KG1 (cell line): ENCODE measurements around the gene PRR33.

ENCODE experiments used
- DNase-seq: peaks from one replicate; lab custom pipeline; 2025; lab: John Stamatoyannopoulos, UW

PRR33 gene

DNA sequence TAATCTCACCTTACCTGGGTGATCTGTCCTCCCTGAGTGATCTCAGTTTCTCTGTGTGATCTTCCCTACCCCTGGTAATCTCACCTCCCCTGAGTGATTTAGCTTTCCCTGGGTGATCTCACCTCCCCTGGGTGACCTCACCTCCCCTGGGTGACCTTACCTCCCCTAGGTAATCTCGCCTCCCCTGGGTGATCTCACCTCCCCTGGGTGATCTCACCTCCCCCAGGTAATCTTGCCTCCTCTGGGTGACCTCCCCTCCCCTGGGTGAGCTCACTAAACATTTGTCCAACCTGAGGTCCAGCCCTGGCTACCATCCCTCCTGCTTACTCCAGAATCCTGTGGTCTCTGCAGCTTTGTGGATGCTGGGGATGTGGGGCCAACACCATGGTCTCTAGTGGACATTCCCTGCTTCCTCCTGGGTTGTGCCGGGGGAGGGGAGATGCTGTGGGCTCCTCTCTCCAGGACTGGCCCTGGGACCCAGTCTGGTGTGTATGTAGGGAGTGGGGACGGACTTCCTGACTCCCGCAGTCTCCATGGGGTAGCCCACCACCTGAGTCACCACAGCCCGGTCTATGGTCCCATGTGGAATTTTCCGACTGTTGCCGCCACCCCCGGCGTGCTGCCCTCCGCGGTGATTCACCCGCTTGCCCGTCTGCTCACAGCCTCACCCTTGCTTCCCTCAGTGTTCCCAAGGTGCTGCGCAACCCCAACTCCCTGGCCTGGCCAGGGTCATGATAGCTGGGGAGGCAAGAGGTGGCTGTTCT is 28.9 kb downstream of the PRR33 start:
- DNase-seq: no peak

DNA sequence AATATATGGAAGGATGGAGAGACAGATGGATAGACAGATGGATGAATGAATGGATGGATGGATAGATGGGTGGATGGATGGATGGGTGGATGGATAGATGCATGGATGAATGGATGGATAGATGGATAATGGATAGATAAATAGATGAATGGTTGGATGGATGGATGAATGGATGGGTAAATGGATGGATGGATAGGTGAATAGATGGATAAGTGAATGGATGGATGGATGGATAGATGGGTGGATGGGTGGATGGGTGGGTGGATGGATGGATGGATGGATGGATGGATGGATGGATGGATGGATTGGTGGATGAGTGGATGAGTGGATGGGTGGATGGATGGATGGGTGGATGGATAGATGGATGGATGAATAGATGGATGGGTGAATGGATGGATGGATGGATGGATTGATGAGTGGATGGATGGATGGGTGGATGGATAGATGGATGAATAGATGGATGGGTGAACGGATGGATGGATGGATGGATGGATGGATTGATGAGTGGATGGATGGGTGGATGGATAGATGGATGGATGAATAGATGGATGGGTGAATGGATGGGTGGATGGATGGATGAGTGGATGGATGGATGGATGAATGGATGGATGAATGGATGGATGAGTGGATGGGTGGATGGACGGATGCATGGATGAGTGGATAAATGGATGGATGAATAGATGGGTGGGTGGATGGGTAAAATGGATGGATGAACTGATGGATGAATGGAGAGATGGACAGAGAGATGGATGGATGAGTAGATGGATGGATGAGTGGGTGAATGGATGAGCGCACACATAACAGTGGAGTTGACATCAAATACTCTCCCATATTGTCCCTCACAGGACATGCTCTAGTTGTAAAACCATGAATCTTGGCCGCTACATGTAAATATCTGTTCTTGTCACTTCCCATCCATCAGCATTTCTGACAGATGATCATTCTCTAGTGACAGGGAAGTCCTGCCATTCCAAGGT is 30.0 kb downstream of the PRR33 start:
- no peak for DNase-seq

DNA sequence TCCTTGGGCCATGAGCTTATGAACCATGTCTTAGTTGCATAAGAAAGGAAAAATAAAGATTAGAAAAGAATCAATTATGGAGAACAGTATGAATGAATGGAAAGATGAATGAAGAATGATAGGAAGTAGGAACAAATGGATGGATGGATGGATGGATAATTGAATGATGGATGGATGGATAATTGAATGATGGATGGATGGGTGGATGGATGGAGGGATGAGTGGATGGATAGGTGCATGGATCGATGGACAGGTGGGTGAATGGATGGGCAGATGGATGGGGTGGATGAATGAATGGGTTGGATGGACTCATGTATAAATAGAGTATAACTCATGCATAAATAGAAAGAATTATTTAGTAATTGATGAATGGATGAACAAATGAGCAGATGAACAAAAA is 31.6 kb downstream of the PRR33 start:
- DNase-seq: no peak

DNA sequence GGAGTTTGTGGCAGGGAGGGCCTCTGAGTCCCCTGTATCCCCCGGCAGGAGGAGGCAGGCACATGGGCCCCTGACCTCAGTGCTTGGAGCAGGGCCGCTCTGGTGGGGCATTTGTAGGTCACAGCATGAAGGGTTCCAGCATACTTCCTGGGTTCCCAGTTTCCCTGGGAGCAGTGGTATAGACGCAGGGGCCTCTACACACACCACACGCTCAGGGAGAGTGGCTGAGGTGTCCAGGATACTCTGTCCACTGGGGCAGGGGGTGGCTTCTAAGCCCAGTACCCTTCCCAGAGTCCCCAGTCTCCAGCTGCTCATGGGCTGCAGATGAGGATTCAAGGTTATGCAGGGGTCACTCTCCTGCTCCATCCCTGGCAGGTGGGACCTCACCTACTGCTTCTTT is 32.7 kb downstream of the PRR33 start:
- no peak for DNase-seq

DNA sequence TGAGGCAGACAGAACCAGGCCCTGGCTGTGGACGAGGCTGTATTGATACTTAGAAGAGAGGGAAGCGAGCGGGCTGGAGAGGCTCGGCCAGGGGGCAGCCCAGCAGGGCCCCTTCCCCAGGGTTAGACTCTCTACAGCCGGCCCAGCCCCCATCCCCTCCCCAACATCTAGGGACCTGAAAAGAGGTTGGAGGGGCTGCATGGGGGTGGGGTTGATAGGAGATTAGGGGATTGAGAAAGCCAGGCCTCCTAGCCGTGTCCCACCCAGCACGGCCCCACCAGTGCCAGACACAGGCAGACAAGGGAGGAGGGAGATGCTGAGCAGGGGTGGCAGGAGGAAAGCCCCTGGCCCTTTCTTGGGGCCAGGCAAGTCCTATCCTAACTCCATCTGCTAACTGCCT is 33.1 kb downstream of the PRR33 start:
- DNase-seq: no peak

DNA sequence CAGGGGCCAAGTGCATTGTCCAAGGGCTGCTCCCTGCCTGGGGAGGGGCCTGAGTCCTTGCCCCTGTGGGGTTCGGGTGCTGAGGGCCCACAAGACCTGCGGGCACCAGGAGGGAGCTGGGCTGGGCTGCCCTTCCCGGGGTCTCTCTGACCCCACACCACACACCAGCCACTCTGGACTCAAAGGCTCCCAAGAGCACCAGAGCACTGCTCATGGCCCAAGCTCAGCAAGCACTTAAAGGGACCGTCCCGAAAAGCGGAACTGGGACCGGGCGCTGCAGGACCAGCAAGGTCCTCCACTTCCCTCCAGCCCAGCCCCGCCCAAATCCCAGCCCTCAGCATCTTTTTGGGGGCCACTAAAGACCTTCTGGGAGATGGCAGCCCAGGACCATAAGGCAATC is 33.5 kb downstream of the PRR33 start:
- DNase-seq: no peak

DNA sequence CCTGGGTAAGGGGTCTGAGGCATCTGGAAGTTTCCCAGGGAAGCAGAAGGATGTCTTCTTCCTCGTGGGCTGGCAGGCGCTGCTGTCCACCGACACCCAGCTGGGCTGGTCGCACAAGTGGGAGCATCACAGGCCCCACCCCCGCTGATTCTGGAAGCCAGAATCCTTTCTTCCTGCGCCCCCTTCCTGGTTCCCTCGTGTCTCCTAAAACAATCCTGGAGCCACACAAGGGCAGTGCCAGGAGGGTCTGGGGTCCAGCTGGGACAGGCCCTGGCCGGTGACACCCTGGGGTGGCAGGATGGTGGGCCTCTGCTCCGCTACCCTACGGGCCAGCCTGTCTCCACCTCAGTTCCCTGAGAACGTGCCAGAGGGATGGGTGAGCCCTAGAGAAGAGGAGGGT is 34.6 kb downstream of the PRR33 start:
- no peak for DNase-seq

DNA sequence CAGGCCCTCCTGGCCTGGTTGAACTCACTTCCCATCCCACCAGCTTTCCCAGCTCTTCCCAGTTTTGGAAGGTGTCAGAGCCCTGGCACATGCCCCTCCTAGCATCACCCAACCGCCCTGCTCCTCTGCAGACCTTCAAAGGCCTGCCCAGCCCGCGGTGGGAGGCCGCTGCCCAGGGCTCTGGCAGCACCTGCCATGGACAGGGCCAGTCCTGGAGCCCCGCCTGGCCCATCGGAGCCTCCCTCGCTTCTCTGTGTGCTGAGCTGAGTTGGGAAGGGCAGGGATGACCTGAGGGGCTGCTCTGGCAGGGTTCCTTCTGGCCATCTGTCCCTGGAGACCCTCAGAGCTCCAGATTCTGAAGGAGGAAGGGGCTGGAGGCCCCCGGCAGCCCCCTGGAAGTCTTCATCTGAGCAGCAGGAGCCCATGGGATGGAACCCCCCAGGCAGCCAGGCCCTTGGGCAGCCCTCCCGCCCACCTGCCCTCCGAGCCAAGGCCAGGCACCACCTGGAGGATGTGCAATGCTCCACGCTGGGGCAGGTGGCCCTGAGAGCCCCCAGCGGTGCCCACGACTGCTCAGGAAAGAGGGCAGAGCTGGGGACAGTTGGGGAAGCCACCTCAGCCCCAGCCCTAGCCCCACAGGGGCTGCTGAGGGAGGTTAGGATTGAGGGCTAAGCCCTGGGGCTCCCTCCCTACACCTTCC is 35.2 kb downstream of the PRR33 start:
- no peak for DNase-seq

DNA sequence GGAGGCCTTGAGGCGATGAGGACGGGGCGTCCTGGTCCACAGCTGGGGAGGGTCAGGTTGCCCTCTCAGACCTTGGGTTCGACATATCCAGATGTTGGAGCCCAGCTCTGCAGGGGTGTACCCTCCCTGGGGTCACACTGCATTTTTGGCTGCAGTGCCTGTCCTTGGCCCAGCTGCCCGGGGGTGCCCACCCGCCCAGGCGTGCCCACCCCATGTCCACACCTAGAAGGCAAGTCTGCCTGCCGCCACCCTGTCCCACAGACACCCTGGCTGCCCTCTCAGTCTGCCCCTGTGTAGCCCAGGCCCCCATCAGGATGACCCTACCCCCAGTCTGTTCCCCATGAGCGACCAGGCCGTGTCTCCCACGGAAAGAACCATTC is 35.8 kb downstream of the PRR33 start:
- DNase-seq: no peak

DNA sequence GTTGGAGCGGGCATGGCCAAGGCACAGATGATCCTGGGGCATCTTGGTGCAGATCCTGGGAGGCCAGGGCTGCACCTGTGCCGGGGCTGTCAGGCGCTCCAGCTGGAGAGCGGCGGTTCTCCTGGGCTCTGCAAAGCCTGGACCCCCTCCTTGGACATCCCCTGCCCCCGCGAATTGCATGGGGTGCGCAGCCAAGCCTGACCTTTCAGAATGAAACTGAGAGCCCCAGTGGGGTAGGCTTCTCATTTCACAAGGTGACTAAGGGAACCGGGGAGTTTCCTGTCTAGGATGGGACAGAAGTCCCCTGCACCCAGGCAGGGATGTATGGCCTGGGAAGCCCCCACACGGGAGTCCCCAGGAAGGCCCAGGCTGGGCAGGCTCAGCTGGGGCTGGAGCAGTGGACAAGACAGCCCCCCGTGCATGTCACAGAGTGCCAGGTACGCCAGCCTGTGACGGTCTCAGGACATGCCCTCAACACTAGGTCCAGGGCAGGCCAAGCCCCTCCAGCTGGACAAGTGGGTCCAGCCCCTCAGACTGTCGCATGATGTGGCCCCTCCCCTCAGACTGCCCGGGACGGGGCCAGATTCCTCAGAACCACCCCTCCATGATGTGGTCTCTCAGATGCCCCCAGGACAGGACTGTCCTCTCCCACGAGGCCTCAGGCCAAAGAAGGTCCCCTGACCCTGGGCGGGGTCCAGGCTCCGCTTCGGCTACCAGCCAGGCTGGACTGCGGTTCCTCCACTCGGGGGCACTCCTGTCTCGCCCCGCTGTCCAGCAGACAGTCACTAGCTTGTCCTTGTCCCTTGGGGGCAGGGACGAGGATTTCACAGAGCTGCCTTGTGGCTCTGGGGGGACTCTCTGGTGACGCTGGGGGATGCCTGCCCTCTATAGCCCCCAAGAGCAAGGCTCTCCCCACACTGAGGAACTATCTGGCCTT is 36.5 kb downstream of the PRR33 start:
- no peak for DNase-seq

DNA sequence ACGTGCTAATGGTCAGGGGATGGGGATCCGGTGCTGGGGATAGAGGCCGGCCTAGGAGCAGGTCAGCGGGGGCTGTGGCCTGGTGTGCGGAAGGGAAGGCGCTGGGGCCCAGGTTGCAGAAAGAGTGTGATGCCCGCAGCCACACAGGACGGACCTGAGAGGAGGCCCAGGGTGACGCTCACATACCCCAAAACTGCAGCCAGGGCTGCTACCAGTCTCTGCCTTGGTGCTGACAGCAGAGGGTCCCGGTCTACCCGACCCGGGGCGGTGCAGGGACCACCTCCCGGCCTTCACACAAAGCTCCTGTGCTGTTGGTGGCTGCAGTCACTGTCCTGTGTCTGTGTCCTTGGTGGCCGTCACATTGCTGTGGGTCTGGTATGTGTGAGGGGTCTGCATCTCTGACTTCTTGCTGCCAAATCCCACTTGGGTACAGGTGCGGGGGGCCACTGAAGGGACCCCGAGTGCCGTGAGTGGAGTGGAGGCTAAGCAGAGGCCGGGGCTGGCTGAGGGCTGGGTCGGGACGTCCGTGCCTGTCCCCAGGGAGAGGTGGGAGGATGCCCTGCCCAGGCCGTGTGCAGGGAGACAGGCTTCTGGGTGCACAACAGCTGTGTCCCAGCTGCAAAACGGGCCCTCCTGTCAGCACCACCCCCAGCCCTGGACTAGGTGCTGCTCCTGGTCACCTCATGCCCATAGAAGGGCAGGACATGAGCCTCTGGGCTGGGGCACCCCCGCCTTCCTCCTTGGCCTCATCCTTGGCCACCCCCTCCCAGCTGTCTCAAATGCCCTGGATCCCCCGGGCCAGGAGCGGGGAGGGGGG is 37.4 kb downstream of the PRR33 start:
- DNase-seq: no peak

DNA sequence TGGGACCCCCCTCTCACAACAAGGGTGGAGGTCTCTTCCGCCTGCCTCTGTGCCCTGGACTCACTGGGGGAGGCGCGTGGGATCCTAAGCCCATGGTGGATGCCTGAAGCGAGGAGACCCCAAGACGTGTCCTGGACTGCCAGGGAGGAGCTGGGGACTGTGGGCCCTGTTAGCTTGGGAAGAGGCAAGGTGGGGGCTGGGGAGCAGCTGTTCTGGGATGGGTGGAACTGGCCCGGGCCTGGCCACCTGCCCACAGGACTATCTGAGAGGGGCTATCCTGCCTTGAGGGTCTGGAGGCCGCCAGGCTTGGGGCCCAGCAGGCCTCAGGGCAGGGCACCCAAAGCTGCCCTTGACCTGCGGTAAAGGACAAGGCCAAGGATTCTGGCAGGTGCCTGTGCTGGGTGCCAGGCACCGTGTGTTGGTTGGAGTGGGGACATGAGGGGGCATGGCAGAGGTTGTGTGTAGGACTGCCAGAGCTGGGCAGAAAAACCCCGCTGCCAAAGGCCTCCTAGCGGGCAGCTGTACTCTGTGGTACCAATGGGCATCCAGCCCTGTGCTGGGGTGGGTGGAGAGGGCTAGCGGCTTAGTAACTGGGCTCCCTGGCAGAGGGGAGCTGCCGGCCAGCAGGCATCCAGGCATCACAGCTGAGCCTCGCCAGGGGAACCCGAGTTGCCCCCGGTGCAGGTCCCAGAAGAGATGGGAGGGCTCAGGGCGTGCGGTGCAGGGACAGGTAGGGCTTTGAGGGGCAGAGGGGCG is 38.1 kb downstream of the PRR33 start:
- DNase-seq: peak; percentile 19

DNA sequence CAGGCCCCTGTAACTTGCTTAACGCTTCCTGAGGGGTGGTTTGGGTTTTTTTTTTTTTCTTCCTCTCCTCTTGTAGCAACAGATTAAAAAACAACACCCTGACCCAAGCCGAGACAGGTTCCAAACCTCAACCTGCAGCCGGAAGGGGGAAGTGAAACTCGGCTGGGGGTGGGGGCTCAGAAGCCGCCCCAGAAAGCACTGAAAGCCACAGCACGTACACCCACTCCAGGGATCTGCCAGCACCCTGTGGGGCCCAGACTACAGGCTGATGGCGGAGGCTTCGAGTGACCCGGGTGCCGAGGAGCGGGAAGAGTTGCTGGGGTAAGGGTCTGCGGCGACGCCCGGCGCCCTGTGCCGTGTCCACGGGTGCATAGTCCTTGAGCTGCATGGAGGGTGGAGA is 38.8 kb downstream of the PRR33 start, which contains the start of gene LSP1:
LSP1 (plus strand) TSS at position 208 of the 400 bp plus-strand sequence; CDS start at position 269, 61 bp downstream.
- no peak for DNase-seq

DNA sequence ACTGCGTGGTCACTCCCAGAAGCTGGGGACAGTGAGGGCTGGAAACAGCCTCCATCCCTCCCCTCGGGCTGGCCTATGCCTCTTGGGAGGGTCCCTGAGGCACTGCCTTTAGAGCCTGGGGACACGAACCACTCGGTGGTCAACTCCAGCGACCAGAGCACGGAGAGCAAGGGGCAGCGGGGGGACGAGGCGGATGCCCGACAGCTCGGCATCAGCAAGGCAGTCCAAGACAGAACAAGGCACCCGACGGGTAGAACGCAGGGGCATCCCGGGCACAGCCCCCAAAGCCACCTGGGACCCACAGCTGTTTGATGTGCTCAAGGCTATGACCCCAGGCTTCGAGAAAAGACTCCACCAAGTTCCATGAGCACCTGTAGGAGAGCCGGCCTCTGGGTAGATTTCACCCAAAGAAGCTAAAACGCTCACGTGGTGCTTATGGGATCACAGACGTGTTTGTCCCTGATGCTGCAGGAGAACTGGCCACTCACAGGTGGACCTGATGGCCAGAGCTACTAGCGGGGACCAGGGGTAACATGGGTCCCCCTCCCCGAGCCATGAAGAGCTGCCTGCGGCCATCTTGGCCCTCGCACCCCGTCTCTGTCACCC is 39.3 kb downstream of the PRR33 start:
- DNase-seq: peak; percentile 54

DNA sequence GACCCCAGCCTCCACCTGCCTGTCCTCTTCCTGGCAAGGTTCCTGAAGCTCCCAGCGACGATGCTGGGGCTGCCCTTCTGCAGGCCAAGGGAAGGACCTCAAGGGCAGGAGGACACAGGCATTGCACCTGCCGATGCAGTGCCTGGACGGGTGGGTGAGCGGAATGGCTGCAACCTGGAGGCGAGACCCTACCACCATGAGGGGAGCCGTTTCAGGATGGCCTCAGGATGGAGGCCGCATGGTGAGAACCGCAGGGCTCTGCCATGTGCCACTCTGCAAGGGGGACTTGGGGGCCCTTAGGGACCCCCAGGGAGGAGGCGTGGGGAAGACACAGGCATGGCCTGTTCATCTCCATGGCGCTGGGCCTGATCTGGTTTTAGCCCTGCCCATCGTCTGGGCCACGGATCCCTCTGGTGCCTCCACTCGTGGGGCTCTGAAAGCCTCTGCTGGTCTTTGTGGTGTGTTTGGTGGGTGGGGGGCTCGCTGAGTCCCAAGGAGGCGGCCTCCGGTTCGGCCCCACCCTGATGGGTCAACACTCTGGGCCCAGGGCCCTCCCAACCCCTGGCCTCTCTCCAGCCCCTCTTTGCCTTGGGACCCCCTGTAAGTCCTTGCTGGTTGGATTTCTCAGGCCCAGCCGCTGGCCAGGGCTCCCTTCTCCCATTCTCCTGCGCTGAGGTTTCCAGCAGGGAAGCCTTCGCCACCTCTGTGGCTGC is 40.1 kb downstream of the PRR33 start:
- no peak for DNase-seq

DNA sequence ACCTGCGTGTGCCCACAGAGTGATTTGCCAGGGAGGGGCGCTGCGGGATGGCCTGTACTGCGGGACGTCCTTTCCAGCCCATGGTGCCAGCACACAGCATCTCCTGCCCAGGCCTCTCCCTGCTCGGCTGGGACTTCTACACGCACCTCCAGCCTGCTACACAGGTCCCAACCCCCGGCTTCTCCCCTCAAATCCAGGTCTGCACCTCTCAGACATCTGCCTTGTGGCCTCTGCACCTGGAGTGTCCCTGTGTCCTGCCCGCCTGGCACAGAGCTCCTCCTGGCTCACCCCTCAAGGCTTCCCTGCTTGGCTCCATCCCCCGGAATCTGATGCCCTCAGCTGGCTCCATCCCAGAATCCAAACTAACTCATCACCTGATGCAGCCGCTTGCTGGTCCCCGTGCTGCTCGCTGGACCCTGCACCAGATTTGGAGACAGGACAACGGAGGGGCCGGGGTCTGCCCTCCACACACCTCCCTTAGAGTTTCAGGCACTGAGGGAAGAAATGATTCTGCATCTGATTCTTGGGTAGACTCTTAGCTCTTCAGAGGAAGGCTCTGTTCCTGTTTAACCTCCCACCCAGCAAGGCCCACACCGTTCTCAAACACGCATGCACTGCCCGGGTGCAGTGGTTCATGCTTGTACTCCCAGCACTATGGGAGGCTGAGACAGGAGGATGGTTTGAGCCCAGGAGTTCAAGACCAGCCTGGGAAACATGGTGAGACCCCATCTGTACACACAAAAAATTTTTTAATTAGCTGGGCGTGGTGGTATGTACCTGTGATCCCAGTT is 42.9 kb downstream of the PRR33 start:
- no peak for DNase-seq

DNA sequence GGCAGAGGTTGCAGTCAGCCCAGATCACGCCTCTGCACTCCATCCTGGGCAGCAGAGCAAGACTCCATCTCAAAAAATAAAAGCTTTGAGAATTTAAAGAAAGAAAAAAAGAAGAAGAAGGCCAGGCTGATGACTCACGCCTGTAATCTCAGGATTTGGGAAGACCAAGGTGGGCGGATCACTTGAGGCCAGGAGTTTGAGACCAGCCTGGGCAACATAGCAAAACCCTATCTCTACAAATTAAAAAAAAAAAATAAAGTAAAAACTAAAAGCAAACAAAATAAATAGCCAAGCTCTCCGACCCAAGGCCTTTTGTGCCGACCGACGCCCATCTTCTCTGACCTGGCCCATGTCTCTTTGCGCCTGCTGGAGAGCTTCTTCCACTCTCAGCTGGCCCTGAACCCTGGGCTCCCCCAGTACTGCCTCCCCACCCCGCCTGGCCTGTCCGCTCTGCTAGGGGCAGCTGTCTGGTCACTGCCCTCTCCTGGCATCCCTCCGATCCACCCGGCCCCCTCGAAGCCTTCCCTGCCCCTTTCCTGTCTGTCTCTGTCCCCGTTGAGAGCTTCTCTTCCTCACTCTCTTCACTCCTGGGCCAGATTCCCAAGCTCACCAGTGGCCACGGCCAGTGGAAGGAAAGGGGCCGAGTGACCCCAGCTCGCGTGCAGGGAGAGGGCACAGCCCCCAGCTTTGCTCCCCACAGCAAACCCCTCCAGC is 43.6 kb downstream of the PRR33 start:
- no peak for DNase-seq
